HepG2 (cell line): ENCODE results near the gene ARHGEF3. TPM values are rescaled to one million over a fixed set of nuclear protein-coding genes. Genes with fewer than 3 reads are reported as not detected.

Experiments used
- BCL6 ChIP-seq: IDR thresholded peaks from 2 replicates; pipeline ENCODE4 v1.6.1; 2016; ENCODE audit warnings: missing genetic modification reagents, missing compliant biosample characterization
- EZH2 ChIP-seq: conservative IDR thresholded peaks from 2 replicates; pipeline ENCODE4 v1.6.1; 2012; ENCODE audit warnings: mild to moderate bottlenecking, low read depth, low read length, moderate library complexity
- KAT7 ChIP-seq: IDR thresholded peaks from 2 replicates; pipeline ENCODE4 v1.6.1; 2018; ENCODE audit warnings: borderline replicate concordance, missing compliant biosample characterization
- MIXL1 ChIP-seq: IDR thresholded peaks from 2 replicates; pipeline ENCODE4 v1.6.1; 2016
- NCOA2 ChIP-seq: sonication (generic); formaldehyde crosslinking; IDR thresholded peaks from 2 replicates; pipeline ENCODE4 v1.8.0; 2022; ENCODE audit warnings: inconsistent platforms
- POGZ ChIP-seq: sonication (generic); formaldehyde crosslinking; IDR thresholded peaks from 2 replicates; pipeline ENCODE4 v1.4.0; 2020; ENCODE audit warnings: mild to moderate bottlenecking, missing genetic modification reagents
- TAF15 ChIP-seq: fragments of 200-400 bp; formaldehyde crosslinking; IDR thresholded peaks from one replicate; pipeline ENCODE4 v1.6.1; 2018; ENCODE audit warnings: mild to moderate bottlenecking, low read depth, low read length; ENCODE audit not compliant: poor library complexity, severe bottlenecking
- WIZ ChIP-seq: sonication (generic); formaldehyde crosslinking; IDR thresholded peaks from 2 replicates; pipeline ENCODE4 v1.5.1; 2020; ENCODE audit warnings: mild to moderate bottlenecking, missing genetic modification reagents
- polyA plus RNA-seq, 8 experiments: library from polyadenylated mRNA; depleted of rRNA in 3 of 8; stranded (reverse) in 7 of 8; unstranded in 1 of 8; fragments of >200 nt; fragmentation: Illumina TruSeq in 4 of 8; extraction: Trizol in 4 of 8; gene quantifications; 2 replicates each; pipeline versions ENCODE4 v1.2.1 to v1.2.3, GENCODE V29; 2011 to 2016; ENCODE audit warnings: low read depth in 4 of 8, missing spikeins in 1 of 8, mixed read lengths in 1 of 8; ENCODE audit not compliant: insufficient read depth in 1 of 8
- total RNA-seq, 5 experiments: library from RNA; depleted of rRNA; stranded (reverse); fragments of >200 nt; fragmentation: Illumina TruSeq; extraction: Trizol; gene quantifications; 2 replicates each; pipeline ENCODE4 v1.2.3, GENCODE V29; 2016; ENCODE audit warnings: low read depth in 1 of 5
- TF ChIP-seq, protein P1 (sequence below): IDR thresholded peaks from 2 replicates; pipeline ENCODE4 v1.4.0; 2020; ENCODE audit warnings: mild to moderate bottlenecking, missing genetic modification reagents
- TF ChIP-seq, protein P2 (sequence below), 2 experiments: fragments of 450-650 bp in 1 of 2; sonication (generic) in 1 of 2; formaldehyde crosslinking; IDR thresholded peaks; 2 replicates each; pipeline versions ENCODE4 v1.5.0 to v1.8.0; 2020 to 2022; ENCODE audit warnings: mild to moderate bottlenecking in 1 of 2, missing genetic modification reagents in 1 of 2
- TF ChIP-seq, protein P3 (sequence below): IDR thresholded peaks from 2 replicates; pipeline ENCODE4 v1.6.1; 2016; ENCODE audit warnings: low read depth, missing genetic modification reagents, missing compliant biosample characterization
- TF ChIP-seq, protein P4 (sequence below): sonication (generic); formaldehyde crosslinking; IDR thresholded peaks from 2 replicates; pipeline ENCODE4 v1.9.0; 2021; ENCODE audit warnings: missing genetic modification reagents, mild to moderate bottlenecking, borderline replicate concordance
- TF ChIP-seq, protein P5 (sequence below): sonication (generic); formaldehyde crosslinking; conservative IDR thresholded peaks from 2 replicates; pipeline ENCODE4 v1.8.0; 2022; ENCODE audit warnings: low read depth, missing genetic modification reagents

The ARHGEF3 gene
- total and polyA plus RNA-seq, 2 of the 13 experiments (the other 11 are each of a cell fraction or from before 2014, with no cell fraction given), result 14.8 to 23.1 TPM

DNA sequence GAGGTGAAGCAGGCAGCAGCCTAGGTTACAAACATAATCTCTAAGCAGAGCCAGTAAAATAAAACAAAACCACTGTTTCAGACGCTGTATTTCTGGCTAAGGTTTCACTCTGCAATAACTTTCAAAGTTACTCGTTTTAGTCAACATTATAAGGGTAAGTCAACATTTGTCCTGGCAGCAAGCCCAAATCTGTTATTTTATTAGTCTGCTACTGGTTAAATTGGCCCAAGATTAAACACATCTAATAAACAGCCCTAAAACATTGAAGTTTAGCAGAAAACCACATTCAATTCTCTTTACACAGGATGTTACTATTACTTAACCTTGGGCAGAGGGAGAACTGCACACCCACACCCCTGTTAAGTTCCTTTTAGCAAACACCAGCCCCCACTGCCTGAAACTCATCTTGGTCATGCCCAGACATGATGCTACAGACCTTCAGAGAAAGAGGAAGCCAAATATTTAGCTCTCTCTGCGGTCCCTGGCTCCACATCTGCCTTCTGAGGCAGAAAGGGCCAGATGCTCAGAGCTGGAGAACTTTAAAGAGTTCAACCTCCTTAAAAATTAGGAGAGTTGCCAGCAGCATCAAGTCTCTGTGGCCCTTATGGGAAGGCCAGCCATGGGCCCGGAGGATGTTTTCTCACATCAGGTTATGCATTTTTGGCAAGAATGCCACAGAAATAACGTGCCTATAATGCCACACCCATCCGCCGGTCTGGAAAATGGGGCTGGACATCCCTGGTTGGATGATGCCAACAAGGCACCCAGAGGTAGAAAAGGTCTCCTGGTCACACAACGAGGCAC, 17.9 kb downstream of the ARHGEF3 start (continued):
- no peak for TF ChIP-seq EZH2
- no peak for TF ChIP-seq TAF15
- TF ChIP-seq, protein P1, sequence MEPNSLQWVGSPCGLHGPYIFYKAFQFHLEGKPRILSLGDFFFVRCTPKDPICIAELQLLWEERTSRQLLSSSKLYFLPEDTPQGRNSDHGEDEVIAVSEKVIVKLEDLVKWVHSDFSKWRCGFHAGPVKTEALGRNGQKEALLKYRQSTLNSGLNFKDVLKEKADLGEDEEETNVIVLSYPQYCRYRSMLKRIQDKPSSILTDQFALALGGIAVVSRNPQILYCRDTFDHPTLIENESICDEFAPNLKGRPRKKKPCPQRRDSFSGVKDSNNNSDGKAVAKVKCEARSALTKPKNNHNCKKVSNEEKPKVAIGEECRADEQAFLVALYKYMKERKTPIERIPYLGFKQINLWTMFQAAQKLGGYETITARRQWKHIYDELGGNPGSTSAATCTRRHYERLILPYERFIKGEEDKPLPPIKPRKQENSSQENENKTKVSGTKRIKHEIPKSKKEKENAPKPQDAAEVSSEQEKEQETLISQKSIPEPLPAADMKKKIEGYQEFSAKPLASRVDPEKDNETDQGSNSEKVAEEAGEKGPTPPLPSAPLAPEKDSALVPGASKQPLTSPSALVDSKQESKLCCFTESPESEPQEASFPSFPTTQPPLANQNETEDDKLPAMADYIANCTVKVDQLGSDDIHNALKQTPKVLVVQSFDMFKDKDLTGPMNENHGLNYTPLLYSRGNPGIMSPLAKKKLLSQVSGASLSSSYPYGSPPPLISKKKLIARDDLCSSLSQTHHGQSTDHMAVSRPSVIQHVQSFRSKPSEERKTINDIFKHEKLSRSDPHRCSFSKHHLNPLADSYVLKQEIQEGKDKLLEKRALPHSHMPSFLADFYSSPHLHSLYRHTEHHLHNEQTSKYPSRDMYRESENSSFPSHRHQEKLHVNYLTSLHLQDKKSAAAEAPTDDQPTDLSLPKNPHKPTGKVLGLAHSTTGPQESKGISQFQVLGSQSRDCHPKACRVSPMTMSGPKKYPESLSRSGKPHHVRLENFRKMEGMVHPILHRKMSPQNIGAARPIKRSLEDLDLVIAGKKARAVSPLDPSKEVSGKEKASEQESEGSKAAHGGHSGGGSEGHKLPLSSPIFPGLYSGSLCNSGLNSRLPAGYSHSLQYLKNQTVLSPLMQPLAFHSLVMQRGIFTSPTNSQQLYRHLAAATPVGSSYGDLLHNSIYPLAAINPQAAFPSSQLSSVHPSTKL, result peak; percentile 79
- TF ChIP-seq KAT7, result no peak
- no peak for TF ChIP-seq POGZ
- TF ChIP-seq WIZ, result no peak
- TF ChIP-seq BCL6 (CRISPR knock-in tag), result peak; percentile 44
- TF ChIP-seq, protein P2, sequence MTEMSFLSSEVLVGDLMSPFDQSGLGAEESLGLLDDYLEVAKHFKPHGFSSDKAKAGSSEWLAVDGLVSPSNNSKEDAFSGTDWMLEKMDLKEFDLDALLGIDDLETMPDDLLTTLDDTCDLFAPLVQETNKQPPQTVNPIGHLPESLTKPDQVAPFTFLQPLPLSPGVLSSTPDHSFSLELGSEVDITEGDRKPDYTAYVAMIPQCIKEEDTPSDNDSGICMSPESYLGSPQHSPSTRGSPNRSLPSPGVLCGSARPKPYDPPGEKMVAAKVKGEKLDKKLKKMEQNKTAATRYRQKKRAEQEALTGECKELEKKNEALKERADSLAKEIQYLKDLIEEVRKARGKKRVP (CRISPR knock-in tag; IDR thresholded peaks at IDR 0.05), result peak in 1 of 2 experiments; percentile 45; a peak in 2 of 4 replicates
- TF ChIP-seq, protein P3, sequence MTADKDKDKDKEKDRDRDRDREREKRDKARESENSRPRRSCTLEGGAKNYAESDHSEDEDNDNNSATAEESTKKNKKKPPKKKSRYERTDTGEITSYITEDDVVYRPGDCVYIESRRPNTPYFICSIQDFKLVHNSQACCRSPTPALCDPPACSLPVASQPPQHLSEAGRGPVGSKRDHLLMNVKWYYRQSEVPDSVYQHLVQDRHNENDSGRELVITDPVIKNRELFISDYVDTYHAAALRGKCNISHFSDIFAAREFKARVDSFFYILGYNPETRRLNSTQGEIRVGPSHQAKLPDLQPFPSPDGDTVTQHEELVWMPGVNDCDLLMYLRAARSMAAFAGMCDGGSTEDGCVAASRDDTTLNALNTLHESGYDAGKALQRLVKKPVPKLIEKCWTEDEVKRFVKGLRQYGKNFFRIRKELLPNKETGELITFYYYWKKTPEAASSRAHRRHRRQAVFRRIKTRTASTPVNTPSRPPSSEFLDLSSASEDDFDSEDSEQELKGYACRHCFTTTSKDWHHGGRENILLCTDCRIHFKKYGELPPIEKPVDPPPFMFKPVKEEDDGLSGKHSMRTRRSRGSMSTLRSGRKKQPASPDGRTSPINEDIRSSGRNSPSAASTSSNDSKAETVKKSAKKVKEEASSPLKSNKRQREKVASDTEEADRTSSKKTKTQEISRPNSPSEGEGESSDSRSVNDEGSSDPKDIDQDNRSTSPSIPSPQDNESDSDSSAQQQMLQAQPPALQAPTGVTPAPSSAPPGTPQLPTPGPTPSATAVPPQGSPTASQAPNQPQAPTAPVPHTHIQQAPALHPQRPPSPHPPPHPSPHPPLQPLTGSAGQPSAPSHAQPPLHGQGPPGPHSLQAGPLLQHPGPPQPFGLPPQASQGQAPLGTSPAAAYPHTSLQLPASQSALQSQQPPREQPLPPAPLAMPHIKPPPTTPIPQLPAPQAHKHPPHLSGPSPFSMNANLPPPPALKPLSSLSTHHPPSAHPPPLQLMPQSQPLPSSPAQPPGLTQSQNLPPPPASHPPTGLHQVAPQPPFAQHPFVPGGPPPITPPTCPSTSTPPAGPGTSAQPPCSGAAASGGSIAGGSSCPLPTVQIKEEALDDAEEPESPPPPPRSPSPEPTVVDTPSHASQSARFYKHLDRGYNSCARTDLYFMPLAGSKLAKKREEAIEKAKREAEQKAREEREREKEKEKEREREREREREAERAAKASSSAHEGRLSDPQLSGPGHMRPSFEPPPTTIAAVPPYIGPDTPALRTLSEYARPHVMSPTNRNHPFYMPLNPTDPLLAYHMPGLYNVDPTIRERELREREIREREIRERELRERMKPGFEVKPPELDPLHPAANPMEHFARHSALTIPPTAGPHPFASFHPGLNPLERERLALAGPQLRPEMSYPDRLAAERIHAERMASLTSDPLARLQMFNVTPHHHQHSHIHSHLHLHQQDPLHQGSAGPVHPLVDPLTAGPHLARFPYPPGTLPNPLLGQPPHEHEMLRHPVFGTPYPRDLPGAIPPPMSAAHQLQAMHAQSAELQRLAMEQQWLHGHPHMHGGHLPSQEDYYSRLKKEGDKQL (CRISPR knock-in tag), result 0 out of 2 replicates have a peak, but pooled peaks have one; percentile 58
- peak; percentile 76; the same call in 1 of the 2 replicates for TF ChIP-seq NCOA2 (CRISPR knock-in tag)
- TF ChIP-seq, protein P4, sequence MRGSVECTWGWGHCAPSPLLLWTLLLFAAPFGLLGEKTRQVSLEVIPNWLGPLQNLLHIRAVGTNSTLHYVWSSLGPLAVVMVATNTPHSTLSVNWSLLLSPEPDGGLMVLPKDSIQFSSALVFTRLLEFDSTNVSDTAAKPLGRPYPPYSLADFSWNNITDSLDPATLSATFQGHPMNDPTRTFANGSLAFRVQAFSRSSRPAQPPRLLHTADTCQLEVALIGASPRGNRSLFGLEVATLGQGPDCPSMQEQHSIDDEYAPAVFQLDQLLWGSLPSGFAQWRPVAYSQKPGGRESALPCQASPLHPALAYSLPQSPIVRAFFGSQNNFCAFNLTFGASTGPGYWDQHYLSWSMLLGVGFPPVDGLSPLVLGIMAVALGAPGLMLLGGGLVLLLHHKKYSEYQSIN (CRISPR knock-in tag), result no peak
- TF ChIP-seq MIXL1 (CRISPR knock-in tag), result 0 out of 2 replicates have a peak, but pooled peaks have one; percentile 18
- TF ChIP-seq, protein P5, sequence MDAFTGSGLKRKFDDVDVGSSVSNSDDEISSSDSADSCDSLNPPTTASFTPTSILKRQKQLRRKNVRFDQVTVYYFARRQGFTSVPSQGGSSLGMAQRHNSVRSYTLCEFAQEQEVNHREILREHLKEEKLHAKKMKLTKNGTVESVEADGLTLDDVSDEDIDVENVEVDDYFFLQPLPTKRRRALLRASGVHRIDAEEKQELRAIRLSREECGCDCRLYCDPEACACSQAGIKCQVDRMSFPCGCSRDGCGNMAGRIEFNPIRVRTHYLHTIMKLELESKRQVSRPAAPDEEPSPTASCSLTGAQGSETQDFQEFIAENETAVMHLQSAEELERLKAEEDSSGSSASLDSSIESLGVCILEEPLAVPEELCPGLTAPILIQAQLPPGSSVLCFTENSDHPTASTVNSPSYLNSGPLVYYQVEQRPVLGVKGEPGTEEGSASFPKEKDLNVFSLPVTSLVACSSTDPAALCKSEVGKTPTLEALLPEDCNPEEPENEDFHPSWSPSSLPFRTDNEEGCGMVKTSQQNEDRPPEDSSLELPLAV, result no peak
